H9 (cell line): ENCODE data around the gene CLK3. TPM values are rescaled to one million over a fixed set of nuclear protein-coding genes. Genes with fewer than 3 reads are reported as not detected.

Experiments
- DNase-seq: peaks from one replicate; pipeline ENCODE4 v3.0.0-alpha.2; 2017
- H2AFZ ChIP-seq: one replicate; pipeline ENCODE4 v1.6.1; 2013; ENCODE audit warnings: mild to moderate bottlenecking, low read length, control low read depth, moderate library complexity
- H2AK5ac ChIP-seq: 2 replicates; pipeline ENCODE4 v1.6.1; 2013; ENCODE audit warnings: low read length, control low read depth, mixed read lengths; ENCODE audit not compliant: insufficient read length
- H2BK120ac ChIP-seq: one replicate; pipeline ENCODE4 v1.6.1; 2013; ENCODE audit warnings: low read depth, mild to moderate bottlenecking, low read length, control low read depth, inconsistent platforms; ENCODE audit not compliant: poor library complexity, severe bottlenecking
- H2BK12ac ChIP-seq: 2 replicates; pipeline ENCODE4 v1.6.1; 2013; ENCODE audit warnings: low read length, control low read depth, mixed read lengths, low read depth; ENCODE audit not compliant: insufficient read length
- H2BK15ac ChIP-seq: 2 replicates; pipeline ENCODE4 v1.6.1; 2013; ENCODE audit warnings: low read depth, low read length, control low read depth
- H2BK20ac ChIP-seq: one replicate; pipeline ENCODE4 v1.6.1; 2013; ENCODE audit warnings: low read depth, mild to moderate bottlenecking, low read length, control low read depth, inconsistent platforms; ENCODE audit not compliant: poor library complexity, severe bottlenecking
- H2BK5ac ChIP-seq: 2 replicates; pipeline ENCODE4 v1.6.1; 2013; ENCODE audit warnings: low read length, control low read depth, mixed read lengths; ENCODE audit not compliant: insufficient read length
- H3K14ac ChIP-seq: 2 replicates; pipeline ENCODE4 v1.6.1; 2013; ENCODE audit warnings: low read length, control low read depth; ENCODE audit not compliant: insufficient read depth
- H3K18ac ChIP-seq: 2 replicates; pipeline ENCODE4 v1.6.1; 2013; ENCODE audit warnings: low read depth, mild to moderate bottlenecking, mixed read lengths, low read length, control low read depth; ENCODE audit not compliant: insufficient read length
- H3K23ac ChIP-seq: 2 replicates; pipeline ENCODE4 v1.6.1; 2013; ENCODE audit warnings: low read length, control low read depth, mixed read lengths, low read depth; ENCODE audit not compliant: insufficient read length
- H3K23me2 ChIP-seq: 2 replicates; pipeline ENCODE4 v1.6.1; 2013; ENCODE audit warnings: low read depth, mild to moderate bottlenecking, mixed read lengths, low read length, control low read depth; ENCODE audit not compliant: insufficient read length, poor library complexity, severe bottlenecking
- H3K27ac ChIP-seq: 2 replicates; pipeline ENCODE4 v1.5.1; 2013; ENCODE audit warnings: low read length, control low read depth, mixed read lengths, low read depth; ENCODE audit not compliant: insufficient read length
- H3K27me3 ChIP-seq: 2 replicates; pipeline ENCODE4 v1.6.1; 2013; ENCODE audit warnings: low read length, control low read depth, inconsistent platforms; ENCODE audit not compliant: insufficient read depth
- H3K4ac ChIP-seq: 2 replicates; pipeline ENCODE4 v1.6.1; 2013; ENCODE audit warnings: low read depth, mild to moderate bottlenecking, control low read depth, inconsistent platforms, low read length, moderate library complexity
- H3K4me1 ChIP-seq: 2 replicates; pipeline ENCODE4 v1.6.1; 2013; ENCODE audit warnings: low read length, control low read depth, inconsistent platforms; ENCODE audit not compliant: insufficient read depth
- H3K4me2 ChIP-seq: 2 replicates; pipeline ENCODE4 v1.6.1; 2013; ENCODE audit warnings: low read length, control low read depth, mixed read lengths; ENCODE audit not compliant: insufficient read length, insufficient read depth
- H3K56ac ChIP-seq: 2 replicates; pipeline ENCODE4 v1.6.1; 2013; ENCODE audit warnings: low read depth, mild to moderate bottlenecking, mixed read lengths, low read length, control low read depth; ENCODE audit not compliant: insufficient read length
- H3K79me1 ChIP-seq: 2 replicates; pipeline ENCODE4 v1.6.1; 2013; ENCODE audit warnings: low read depth, mild to moderate bottlenecking, moderate library complexity, low read length, control low read depth, inconsistent platforms; ENCODE audit not compliant: insufficient read depth, poor library complexity, severe bottlenecking
- H3K79me2 ChIP-seq: 2 replicates; pipeline ENCODE4 v1.6.1; 2013; ENCODE audit warnings: low read length, control low read depth, inconsistent platforms; ENCODE audit not compliant: insufficient read depth
- H3K9ac ChIP-seq: 2 replicates; pipeline ENCODE4 v1.6.1; 2013; ENCODE audit warnings: low read length, control low read depth, mixed read lengths; ENCODE audit not compliant: insufficient read length; ENCODE audit errors: extremely low read depth
- H3K9me3 ChIP-seq: one replicate; pipeline ENCODE4 v1.6.1; 2013; ENCODE audit warnings: low read depth, low read length, inconsistent platforms; ENCODE audit not compliant: control insufficient read depth
- H3T11ph ChIP-seq: one replicate; pipeline ENCODE4 v1.6.1; 2013; ENCODE audit warnings: mild to moderate bottlenecking, low read length, control low read depth, inconsistent platforms
- H4K20me1 ChIP-seq: one replicate; pipeline ENCODE4 v1.6.1; 2013; ENCODE audit not compliant: control insufficient read depth, insufficient read length, insufficient read depth
- H4K5ac ChIP-seq: 2 replicates; pipeline ENCODE4 v1.6.1; 2013; ENCODE audit warnings: low read depth, mild to moderate bottlenecking, mixed read lengths, low read length, control low read depth; ENCODE audit not compliant: insufficient read length
- H4K8ac ChIP-seq: replicated peaks from 2 replicates; pipeline ENCODE4 v1.6.1; 2013; ENCODE audit warnings: low read length, control low read depth, mixed read lengths, low read depth; ENCODE audit not compliant: insufficient read length
- H4K91ac ChIP-seq: 2 replicates; pipeline ENCODE4 v1.6.1; 2013; ENCODE audit warnings: low read depth, mild to moderate bottlenecking, moderate library complexity, mixed read lengths, low read length, control low read depth; ENCODE audit not compliant: insufficient read length
- H3K27ac Mint-ChIP-seq, 3 experiments: 2 replicates in 2 of 3; 3 replicates in 1 of 3; pipeline ENCODE4 v1.8.0; 2020 to 2021; ENCODE audit warnings: mixed read lengths in 3 of 3, mild to moderate bottlenecking in 1 of 3, moderate library complexity in 1 of 3
- H3K27me3 Mint-ChIP-seq: 2 replicates; pipeline ENCODE4 v1.8.0; 2021; ENCODE audit warnings: low read depth, mild to moderate bottlenecking, moderate library complexity, mixed read lengths
- H3K36me3 Mint-ChIP-seq, 3 experiments: 2 replicates in 2 of 3; 3 replicates in 1 of 3; pipeline ENCODE4 v1.8.0; 2020 to 2021; ENCODE audit warnings: low read depth in 3 of 3, mixed read lengths in 3 of 3; ENCODE audit not compliant: insufficient read depth in 1 of 3
- H3K4me1 Mint-ChIP-seq, 2 experiments: 2 replicates each; pipeline ENCODE4 v1.8.0; 2020; ENCODE audit warnings: mixed read lengths in 2 of 2
- H3K4me3 Mint-ChIP-seq, 2 experiments: 2 replicates in 1 of 2; 3 replicates in 1 of 2; pipeline ENCODE4 v1.8.0; 2020 to 2021; ENCODE audit warnings: mild to moderate bottlenecking in 2 of 2, mixed read lengths in 2 of 2, moderate library complexity in 1 of 2
- H3K9me3 Mint-ChIP-seq, 2 experiments: 2 replicates in 1 of 2; 3 replicates in 1 of 2; pipeline ENCODE4 v1.8.0; 2020; ENCODE audit warnings: mild to moderate bottlenecking in 2 of 2, mixed read lengths in 2 of 2, moderate library complexity in 1 of 2
- WGBS: extraction: QIAGEN DNeasy Blood & Tissue Kit; methylation state at CpG from one replicate; pipeline ENCODE4 v1.1.7; 2013; ENCODE audit warnings: missing lambda C conversion rate, low lambda C conversion rate, mixed read lengths; ENCODE audit not compliant: insufficient read length; ENCODE audit errors: extremely low coverage; 5-methylcytosine and 5-hydroxymethylcytosine counted together
- total RNA-seq: library from RNA; stranded (reverse); gene quantifications from 2 replicates; pipeline ENCODE4 v1.2.1, GENCODE V29; 2021
- TF ChIP-seq, protein P1 (sequence below): fragments of 200-600 bp; sonication (generic); conservative IDR thresholded peaks from 3 replicates; pipeline ENCODE4 v1.8.0; 2021; ENCODE audit warnings: antibody characterized with exemption, mild to moderate bottlenecking

CLK3 gene
- total RNA-seq, 1 experiment from 2014 or later, result 40.8 TPM

GRCh38 chr15:74624020-74624602, 8.5 kb downstream of the CLK3 start:
- Histone ChIP-seq H3K27me3 (no peaks in the 10 kb centered on the region), H3K56ac (no peak overlapping the region), H3K79me1 (peaks cover 3% of the 10 kb centered on the region), H3K4me1 (no peaks in the 10 kb centered on the region), H3K14ac (no peak overlapping the region), H2AFZ (no peak overlapping the region), H3T11ph (no peak overlapping the region), H3K4me2 (no peak overlapping the region), H3K23ac (no peak overlapping the region), H3K9me3 (no peaks in the 10 kb centered on the region), H3K79me2 (no peaks in the 10 kb centered on the region; the same call in 1 of the 2 replicates), H2BK120ac (no peak overlapping the region), H3K9ac (no peak overlapping the region), H2BK20ac (no peak overlapping the region), H3K4ac (no peak overlapping the region), H3K18ac (no peak overlapping the region), H4K8ac (no peak overlapping the region), H2BK15ac (no peak overlapping the region), H2AK5ac (no peak overlapping the region), H2BK5ac (no peak overlapping the region), H3K23me2 (no peaks in the 10 kb centered on the region), H4K5ac (no peak overlapping the region), H2BK12ac (no peak overlapping the region), H4K20me1 (no peaks in the 10 kb centered on the region), H3K27ac (no peak overlapping the region), H4K91ac (no peak overlapping the region)
- H3K9me3 Mint-ChIP-seq, result no peaks in the 10 kb centered on the region
- H3K27me3 Mint-ChIP-seq, result no peaks in the 10 kb centered on the region; the same call in 1 of the 2 replicates
- no peak overlapping the region for H3K4me3 Mint-ChIP-seq
- H3K27ac Mint-ChIP-seq, result no peak overlapping the region; a peak in 1 of 7 replicates
- H3K36me3 Mint-ChIP-seq, result peaks cover 63 to 98% (median 97%) of the 10 kb centered on the region in 3 experiments; a peak in 6 of 7 replicates
- TF ChIP-seq, protein P1, sequence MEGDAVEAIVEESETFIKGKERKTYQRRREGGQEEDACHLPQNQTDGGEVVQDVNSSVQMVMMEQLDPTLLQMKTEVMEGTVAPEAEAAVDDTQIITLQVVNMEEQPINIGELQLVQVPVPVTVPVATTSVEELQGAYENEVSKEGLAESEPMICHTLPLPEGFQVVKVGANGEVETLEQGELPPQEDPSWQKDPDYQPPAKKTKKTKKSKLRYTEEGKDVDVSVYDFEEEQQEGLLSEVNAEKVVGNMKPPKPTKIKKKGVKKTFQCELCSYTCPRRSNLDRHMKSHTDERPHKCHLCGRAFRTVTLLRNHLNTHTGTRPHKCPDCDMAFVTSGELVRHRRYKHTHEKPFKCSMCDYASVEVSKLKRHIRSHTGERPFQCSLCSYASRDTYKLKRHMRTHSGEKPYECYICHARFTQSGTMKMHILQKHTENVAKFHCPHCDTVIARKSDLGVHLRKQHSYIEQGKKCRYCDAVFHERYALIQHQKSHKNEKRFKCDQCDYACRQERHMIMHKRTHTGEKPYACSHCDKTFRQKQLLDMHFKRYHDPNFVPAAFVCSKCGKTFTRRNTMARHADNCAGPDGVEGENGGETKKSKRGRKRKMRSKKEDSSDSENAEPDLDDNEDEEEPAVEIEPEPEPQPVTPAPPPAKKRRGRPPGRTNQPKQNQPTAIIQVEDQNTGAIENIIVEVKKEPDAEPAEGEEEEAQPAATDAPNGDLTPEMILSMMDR, result no peak
- H3K4me1 Mint-ChIP-seq, result peaks cover 9 to 12% of the 10 kb centered on the region in 2 experiments
- no CpG with 5 or more reads among the region's 7 CpGs for WGBS
- no peak for DNase-seq
